GM18502 (cell line): ENCODE data around the gene SEL1L.
"Not testable (repeated sequence)": the region's sequence is repeated elsewhere in the genome, so short reads cannot be mapped to it uniquely, and the experiment has no call there.

Source experiments
- ATAC-seq: cut with Tn5 transposase; IDR thresholded peaks from one replicate; pipeline ENCODE4 v1.9.1; 2021; ENCODE audit warnings: mild to moderate bottlenecking; ENCODE audit not compliant: unreplicated experiment, poor library complexity

Gene SEL1L

GRCh38 chr14:81450976-81451375 lies 82.7 kb downstream of the SEL1L start:
- no peak for ATAC-seq

- ATAC-seq: no peak
Observed at GRCh38 chr14:81450100-81450531, 83.5 kb downstream of the SEL1L start.

DNA sequence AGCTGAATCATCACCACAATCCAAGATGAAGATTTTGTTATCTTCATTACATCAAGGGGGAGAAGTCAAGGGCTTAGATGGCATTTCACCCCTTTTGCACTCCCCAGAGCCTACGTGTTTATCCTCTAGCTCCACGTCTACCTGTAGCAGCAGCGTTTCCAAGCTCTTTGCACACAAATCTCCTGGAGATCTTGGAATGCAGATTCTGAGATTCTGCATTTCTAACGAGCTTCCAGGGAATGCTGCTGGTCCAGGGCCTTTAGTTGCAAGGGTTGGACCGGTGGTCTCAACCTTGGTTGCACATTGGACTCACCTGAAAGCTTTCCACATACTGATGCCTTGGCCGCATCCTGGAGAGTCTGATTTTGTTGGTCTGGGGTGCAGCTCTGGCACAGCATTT lies 84.1 kb downstream of the SEL1L start:
- ATAC-seq: no peak

- ATAC-seq: no peak
Observed at GRCh38 chr14:81449114-81449513, 84.5 kb downstream of the SEL1L start.

GRCh38 chr14:81447021-81447764 lies 86.5 kb downstream of the SEL1L start:
- ATAC-seq: no peak

DNA sequence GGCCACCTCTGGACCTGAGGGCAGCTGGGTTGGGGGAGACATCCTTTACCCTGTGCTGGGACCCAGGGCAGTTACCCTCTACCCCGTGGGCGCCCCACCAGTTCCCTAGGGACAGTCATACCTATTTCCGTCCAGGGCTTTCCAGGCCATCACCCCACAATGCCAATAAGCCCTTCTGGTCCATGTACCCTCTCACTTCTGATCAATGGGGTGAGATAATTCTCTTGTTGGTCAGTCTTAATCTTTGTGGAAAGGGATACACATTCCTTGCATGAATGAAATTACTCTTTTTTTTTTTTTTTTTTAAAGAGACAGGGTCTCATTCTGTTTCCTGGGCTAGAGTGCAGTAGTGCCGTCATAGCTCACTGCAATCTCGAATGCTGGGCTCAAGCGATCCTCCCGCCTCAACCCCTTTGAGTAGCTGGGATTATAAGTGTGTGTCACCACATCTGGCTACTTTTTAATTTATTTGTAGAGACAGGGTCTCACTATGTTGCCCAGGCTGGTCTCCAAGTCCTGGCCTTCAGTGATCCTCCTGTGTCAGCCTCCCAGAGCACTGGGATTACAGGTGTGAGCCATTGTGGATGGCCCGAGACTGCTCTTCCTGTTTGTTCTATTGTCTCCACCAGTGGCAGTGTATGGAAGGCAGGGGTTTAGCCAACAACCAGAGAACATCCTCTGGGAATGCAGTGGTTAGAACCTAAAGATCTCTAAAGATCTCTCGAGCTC lies 87.2 kb downstream of the SEL1L start:
- ATAC-seq: no peak

DNA sequence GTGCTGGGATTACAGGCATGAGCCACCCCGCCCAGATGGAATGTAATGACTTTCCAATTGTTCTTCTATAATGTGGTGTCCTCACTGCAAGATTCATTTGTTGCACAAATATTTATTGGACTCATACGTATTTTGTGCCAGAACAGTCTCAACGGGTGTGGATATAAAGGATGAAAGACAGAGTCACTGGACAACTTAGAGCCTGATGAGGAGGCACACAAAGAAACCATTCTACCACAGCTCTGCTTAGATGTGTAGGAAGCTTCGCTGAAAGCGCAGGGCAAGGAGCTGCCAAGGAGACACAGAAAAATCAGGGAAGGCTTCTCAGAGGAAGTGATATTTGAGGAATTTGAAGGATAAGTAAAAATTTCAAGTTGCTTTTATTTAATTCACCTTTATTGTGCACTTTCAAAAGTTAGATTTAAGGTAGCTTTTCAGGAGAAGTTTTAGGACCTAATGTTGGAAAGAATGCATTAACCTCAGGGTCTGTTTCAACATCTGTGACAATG lies 92.0 kb downstream of the SEL1L start:
- no peak for ATAC-seq

DNA sequence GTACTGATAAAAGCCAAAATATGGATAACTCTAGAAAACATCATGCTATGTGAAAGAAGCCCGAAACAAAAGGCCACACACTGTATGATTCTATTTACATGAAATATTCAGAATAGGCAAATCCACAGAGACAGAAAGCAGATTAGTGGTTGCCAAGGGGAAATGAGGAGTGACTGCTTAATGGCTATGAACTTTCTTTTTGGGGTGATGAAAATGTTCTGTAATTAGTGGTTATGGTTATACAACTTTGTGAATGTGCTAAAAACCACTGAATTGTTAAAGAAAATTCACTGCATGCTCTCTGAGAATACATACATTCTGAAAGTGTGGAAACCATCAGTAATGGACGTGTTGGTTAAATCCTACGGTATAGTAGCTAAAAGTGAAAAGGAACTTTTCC lies 93.6 kb downstream of the SEL1L start:
- no peak for ATAC-seq

DNA sequence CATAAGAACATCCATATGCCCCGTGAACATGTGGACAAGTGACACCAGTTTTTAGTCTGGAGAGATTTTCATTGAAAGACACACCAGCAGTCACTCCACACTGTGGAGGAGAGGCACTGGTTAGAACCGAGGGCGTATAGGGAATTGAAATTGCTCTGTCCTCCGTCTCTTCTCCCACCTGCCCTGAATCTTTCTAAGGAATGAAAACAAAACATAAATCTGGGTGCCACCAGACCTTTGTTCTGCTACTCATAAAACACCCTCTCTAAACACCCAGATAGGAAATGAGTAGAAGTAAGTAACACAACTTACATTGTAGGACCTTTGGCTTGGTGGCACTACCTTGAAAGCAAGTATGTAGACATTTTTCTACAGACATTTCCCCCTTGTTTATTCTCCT lies 96.4 kb downstream of the SEL1L start:
- ATAC-seq: no peak

GRCh38 chr14:81436296-81437138 lies 97.1 kb downstream of the SEL1L start:
- ATAC-seq: peak; percentile 89

DNA sequence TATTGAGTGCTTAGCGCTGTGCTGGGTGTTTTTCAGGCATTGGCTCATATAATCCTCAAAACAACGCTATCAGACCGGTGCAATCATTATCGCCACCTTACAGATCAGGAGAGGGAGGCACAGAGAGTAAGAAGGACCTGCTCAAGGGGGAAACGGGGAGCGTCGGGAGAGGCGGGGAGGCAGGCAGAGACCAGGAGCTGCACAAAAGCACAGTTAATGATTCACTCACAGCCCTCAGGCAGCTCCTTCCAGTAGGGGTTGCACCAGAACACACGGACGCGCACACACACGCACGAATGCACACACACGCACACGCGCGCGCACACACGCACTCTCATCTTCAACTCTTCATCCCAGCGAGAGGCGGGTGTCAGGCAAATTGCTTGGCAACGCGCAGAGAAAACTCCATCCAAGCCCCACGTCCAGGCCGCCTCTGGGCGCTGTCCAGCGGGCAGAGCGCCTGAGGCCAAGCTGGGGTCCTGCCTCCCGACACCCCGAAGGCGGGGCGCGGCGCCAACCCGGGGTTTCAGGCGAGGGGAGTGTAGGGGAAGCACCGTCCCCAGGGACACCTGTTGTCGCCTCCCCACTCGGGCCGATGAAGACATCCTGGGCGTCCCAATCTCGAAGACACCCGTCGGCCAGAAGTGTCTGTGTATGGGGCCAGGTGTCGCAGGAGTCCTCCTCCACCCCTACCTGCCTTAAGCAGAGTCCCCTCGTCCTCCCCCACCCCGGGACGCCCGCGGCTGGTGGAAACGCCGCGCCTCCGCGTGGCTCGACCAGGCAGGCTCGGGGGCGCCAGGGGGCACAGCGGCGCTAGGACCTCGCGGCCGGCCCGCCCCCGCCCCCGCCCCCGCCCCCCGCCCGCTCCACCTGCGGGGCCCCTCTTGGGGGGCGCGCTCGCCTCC lies 98.0 kb downstream of the SEL1L start:
- ATAC-seq: peak; percentile 46

DNA sequence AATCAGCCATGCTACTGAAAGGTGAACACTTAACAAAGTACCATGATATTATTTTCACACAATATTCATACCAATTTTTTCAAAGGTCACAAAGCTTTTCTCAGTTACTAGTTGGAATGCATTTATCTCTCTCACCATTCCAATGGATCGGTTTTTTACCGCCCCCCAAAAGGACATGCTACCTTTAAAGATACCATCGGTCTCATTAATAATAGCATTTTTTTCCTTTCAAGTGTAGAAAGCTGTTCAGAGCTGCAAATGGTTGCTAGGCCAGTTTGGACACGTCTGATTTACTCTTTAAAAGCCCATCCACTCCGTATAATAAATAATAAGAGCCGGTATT lies 98.6 kb downstream of the SEL1L start:
- no peak for ATAC-seq

- no peak for ATAC-seq
Observed at GRCh38 chr14:81434230-81434629, 99.4 kb downstream of the SEL1L start.

GRCh38 chr14:81433378-81433777 lies 100.3 kb downstream of the SEL1L start:
- ATAC-seq: no peak

GRCh38 chr14:81432219-81432661 lies 101.4 kb downstream of the SEL1L start:
- ATAC-seq: no peak

GRCh38 chr14:81430235-81430634 lies 103.4 kb downstream of the SEL1L start:
- no peak for ATAC-seq

GRCh38 chr14:81429749-81430148 lies 103.9 kb downstream of the SEL1L start:
- ATAC-seq: not testable (repeated sequence)

- ATAC-seq: no peak
Observed at GRCh38 chr14:81429028-81429427, 104.6 kb downstream of the SEL1L start.

GRCh38 chr14:81427348-81428058 lies 106.2 kb downstream of the SEL1L start:
- ATAC-seq: no peak
